Measurements from ENCODE around the gene ZNF274.
A peak's percentile ranks its signal among the peaks of the same experiment; 100 is the strongest.
"Not testable (repeated sequence)": the region's sequence is repeated elsewhere in the genome, so short reads cannot be mapped to it uniquely, and the experiment has no call there.

The ZNF274 gene

DNA sequence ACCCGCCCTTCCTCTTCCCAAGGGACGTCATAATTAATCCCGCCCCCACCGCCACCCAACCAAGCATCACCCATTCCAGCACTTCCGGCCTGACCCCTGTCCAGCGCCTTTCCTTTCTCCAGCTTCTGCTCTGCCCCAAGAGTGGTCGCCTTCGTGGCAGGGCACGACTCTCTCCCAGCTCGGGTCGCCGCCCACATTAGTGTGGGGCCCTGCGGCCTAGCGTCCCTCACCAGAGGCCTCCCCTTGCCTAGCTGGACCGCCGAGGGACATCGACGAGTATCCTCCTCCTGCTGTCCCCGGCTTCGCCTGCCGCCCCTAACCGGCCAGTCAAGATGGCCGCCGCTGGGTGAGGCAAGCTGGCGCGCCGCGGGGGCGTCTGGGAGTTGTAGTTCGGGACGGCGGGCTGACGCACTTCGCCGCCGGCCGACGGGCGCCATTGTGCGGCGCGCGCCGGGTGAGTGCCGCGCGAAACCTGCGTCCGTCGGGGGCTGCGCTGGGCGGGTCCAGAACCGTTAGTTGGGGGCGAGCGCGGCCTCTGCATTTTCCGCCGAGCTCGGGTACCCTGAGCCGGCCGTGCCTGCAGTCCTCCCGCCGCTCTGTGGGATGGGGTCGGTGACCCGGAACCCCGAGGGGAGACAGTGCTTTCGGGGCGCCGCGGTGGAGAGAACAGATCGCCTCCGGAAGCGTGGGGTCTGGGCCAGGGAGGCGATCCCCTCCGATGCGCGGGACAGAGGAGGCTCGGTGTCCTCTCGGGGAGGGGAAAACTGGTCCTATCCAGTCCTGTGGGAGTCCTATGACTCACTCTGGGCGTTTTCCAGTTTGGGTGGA, at the start of gene ZNF274:
ZNF274 (plus strand) TSS at position 73 of the 828 bp plus-strand sequence. CDS start 905 bp downstream, outside the sequence.
- DNase-seq (ENCODE audit: low read depth, low spot score): peak; percentile 91

GRCh38 chr19:58134244-58134643, 48.6 kb upstream of the ZNF274 start:
- no peak for DNase-seq (ENCODE audit: low read depth, low spot score)

GRCh38 chr19:58145849-58146248, 37.0 kb upstream of the ZNF274 start:
- DNase-seq (ENCODE audit: low read depth, low spot score): no peak

DNA sequence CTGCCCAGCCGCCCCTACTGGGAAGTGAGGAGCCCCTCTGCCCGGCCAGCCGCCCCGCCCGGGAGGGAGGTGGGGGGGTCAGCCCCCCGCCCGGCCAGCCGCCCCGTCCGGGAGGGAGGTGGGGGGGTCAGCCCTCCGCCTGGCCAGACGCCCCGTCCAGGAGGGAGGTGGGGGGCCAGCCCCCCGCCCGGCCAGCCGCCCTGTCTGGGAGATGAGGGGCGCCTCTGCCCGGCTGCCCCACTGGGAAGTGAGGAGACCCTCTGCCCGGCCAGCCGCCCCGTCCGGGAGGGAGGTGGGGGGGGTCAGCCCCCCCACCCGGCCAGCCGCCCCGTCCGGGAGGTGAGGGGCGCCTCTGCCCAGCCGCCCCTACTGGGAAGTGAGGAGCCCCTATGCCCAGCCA, 35.4 kb upstream of the ZNF274 start:
- DNase-seq (ENCODE audit: low read depth, low spot score): not testable (repeated sequence)

- DNase-seq (ENCODE audit: low read depth, low spot score): peak; percentile 84
Measured at GRCh38 chr19:58150328-58150921, 32.4 kb upstream of the ZNF274 start, which contains the start of gene ZNF329. Gene ZNF329, minus strand, starts transcription at chr19:58150789. Its CDS starts 21,286 bp downstream, at chr19:58129503.

GRCh38 chr19:58153386-58153785, 29.5 kb upstream of the ZNF274 start:
- DNase-seq (ENCODE audit: low read depth, low spot score): no peak

DNA sequence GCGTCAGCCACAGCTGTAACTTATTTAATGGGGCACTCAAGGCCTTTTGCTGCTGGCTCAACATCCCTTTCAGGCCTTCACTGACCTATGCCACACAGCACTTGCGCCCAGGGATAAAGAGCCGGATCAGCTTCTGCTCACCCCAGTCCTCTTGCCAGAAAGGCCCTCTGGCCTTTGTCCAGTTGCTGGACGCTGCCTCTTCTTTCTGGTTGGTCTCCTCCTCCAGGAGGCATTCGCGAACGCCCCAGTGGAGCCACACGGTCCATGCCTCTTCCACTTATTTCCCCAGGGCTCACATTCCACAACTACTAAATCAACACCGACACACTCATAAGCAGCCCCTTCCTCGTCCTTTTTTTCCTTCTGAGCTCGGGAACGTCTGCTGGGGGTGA, 28.6 kb upstream of the ZNF274 start:
- DNase-seq (ENCODE audit: low read depth, low spot score): no peak

GRCh38 chr19:58154679-58155648, 27.9 kb upstream of the ZNF274 start:
- DNase-seq (ENCODE audit: low read depth, low spot score): peak; percentile 97

GRCh38 chr19:58157045-58157728, 25.7 kb upstream of the ZNF274 start:
- DNase-seq (ENCODE audit: low read depth, low spot score): no peak

DNA sequence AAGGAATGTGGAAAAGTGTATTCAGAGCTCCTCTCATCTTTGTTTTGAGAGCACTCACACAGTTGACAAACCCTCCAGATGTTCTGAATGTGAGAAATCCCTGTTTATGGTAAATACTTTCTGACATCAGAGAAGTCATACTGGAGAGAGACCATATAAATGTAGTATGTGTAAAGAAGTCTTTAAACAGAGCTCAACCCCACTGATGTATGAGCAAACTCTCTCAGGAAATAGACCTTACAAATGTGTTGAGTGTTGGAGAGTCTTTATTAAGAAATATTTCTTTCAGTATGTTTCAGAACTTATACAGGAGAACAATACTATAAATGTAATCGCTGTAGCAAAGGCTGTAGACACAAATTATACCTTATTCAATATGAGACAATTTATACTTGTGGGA, 16.6 kb upstream of the ZNF274 start:
- DNase-seq (ENCODE audit: low read depth, low spot score): no peak

DNA sequence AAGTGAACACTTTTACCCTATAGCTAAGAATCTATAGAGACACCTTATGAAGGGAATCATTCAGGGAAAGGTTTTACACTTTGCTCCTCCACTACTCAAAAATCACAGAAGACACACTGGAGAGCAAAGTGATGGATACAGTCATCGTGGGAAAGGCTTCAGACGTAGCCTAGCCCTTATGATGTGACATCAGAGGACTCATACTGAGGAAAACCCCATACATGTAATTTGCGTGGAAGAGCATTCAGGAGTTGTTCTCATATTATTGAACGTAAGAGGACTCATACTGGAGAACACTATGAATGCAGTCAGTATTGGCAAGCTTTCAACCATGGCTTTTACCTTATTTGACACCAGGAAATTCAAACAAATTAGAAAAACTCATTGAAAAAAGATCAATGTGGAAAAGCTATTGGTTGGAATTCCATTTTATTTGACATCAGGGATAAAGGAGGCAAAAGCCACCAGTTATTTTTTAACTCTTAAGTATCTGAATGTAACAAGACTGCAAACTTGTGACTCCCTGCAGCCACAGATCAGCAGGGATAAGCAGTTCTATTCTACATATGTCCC, 16.1 kb upstream of the ZNF274 start:
- DNase-seq (ENCODE audit: low read depth, low spot score): no peak

- DNase-seq (ENCODE audit: low read depth, low spot score): no peak
Measured at GRCh38 chr19:58170860-58171259, 12.0 kb upstream of the ZNF274 start.

GRCh38 chr19:58181902-58182576, 822 bp upstream of the ZNF274 start:
- DNase-seq (ENCODE audit: low read depth, low spot score): peak; percentile 11

DNA sequence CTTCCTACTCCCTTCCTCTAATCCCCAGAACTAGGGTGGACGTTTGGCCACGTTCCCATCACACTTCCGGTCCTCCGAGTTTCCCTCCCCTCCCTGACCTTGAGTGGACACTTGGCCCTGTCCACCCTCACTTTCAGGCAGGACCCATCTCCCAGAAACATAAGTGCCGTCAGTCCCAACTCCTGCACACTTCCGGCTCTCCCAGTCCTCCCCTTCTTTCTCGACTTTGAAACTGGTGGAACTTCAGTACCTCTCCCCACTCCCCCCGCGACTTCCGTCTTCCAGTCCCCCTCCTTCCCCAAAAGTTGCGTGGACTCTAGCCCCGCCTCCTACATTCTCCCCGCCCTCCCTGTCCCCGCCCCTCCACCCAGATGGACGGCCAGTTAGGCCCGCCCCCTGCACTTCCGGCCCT, 278 bp upstream of the ZNF274 start:
- no peak for DNase-seq (ENCODE audit: low read depth, low spot score)

DNA sequence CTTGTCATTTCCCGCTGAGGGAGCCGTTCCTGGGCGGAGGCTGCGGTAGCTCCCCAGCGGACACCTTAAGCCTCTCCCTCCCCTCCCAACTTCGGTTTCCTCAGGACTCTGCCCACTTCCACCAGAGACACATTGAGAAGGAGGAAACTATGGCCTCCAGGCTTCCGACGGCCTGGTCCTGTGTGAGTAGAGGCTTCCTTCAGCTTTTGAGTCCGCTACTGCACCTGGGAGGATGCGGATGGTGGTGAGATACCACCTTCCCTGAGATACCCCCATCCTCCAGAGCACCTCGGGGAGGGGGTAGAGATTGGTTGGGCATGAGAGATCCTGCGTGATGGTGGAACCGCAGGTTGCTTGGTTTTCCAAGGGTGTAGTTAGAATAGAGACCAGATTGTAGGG, 955 bp downstream of the ZNF274 start:
- DNase-seq (ENCODE audit: low read depth, low spot score): no peak

- DNase-seq (ENCODE audit: low read depth, low spot score): no peak
Measured at GRCh38 chr19:58196901-58197616, 14.2 kb downstream of the ZNF274 start.

- no peak for DNase-seq (ENCODE audit: low read depth, low spot score)
Measured at GRCh38 chr19:58203814-58204475, 21.1 kb downstream of the ZNF274 start.

- no peak for DNase-seq (ENCODE audit: low read depth, low spot score)
Measured at GRCh38 chr19:58204566-58204965, 21.7 kb downstream of the ZNF274 start.

- no peak for DNase-seq (ENCODE audit: low read depth, low spot score)
Measured at GRCh38 chr19:58209577-58209976, 26.7 kb downstream of the ZNF274 start.

All from activated naive CD8-positive, alpha-beta T cell treated with anti-CD3 and anti-CD28 coated beads, Interleukin-2, amount 50 U/mL, for 16 hours (primary cell).